K562 (cell line): ENCODE data around the gene WNT7B.

Source experiments
- BRCA1 ChIP-seq, 2 experiments: fragments of 450-650 bp in 1 of 2; sonication (generic) in 1 of 2; formaldehyde crosslinking in 1 of 2; IDR thresholded peaks; 2 replicates each; pipeline versions ENCODE4 v1.5.0 to v1.6.1; 2017 to 2020; ENCODE audit warnings: mild to moderate bottlenecking in 1 of 2, missing genetic modification reagents in 1 of 2
- FOXA1 ChIP-seq: fragments of 450-650 bp; IDR thresholded peaks from 2 replicates; pipeline ENCODE4 v1.6.1; 2016; ENCODE audit warnings: mild to moderate bottlenecking, borderline replicate concordance
- FOXM1 ChIP-seq, 2 experiments: fragments of 450-650 bp in 1 of 2; sonication (generic) in 1 of 2; formaldehyde crosslinking in 1 of 2; IDR thresholded peaks; 2 replicates each; pipeline versions ENCODE4 v1.6.1 to v1.9.0; 2017 to 2022; ENCODE audit warnings: low read depth in 2 of 2, mild to moderate bottlenecking in 2 of 2, missing genetic modification reagents in 1 of 2, moderate library complexity in 1 of 2
- JUNB ChIP-seq: fragments of 450-650 bp; formaldehyde crosslinking; conservative IDR thresholded peaks from 2 replicates; pipeline ENCODE4 v1.4.0; 2020; ENCODE audit warnings: mild to moderate bottlenecking
- MYBL2 ChIP-seq, 2 experiments: fragments of 450-650 bp in 1 of 2; sonication (generic) in 1 of 2; formaldehyde crosslinking in 1 of 2; IDR thresholded peaks; 2 replicates each; pipeline versions ENCODE4 v1.6.1 to v1.8.1; 2017 to 2022; ENCODE audit warnings: borderline replicate concordance in 1 of 2, inconsistent platforms in 1 of 2, low read depth in 1 of 2, mild to moderate bottlenecking in 1 of 2, missing genetic modification reagents in 1 of 2, moderate library complexity in 1 of 2
- NCOR1 ChIP-seq: fragments of 450-650 bp; IDR thresholded peaks from 2 replicates; pipeline ENCODE4 v1.6.1; 2016; ENCODE audit warnings: mild to moderate bottlenecking, moderate library complexity
- RAD21 ChIP-seq, 2 experiments: fragments of 250-450 bp in 1 of 2; fragments of 450-650 bp in 1 of 2; sonication (Bioruptor Pico) in 1 of 2; formaldehyde crosslinking in 1 of 2; IDR thresholded peaks in 1 of 2; conservative IDR thresholded peaks in 1 of 2; 2 replicates each; pipeline versions ENCODE4 v1.4.0 to v1.8.0; 2020 to 2022; ENCODE audit warnings: mild to moderate bottlenecking in 2 of 2, moderate library complexity in 1 of 2
- TOE1 ChIP-seq, 2 experiments: fragments of 450-650 bp in 1 of 2; sonication (generic) in 1 of 2; formaldehyde crosslinking in 1 of 2; IDR thresholded peaks; 2 replicates each; pipeline versions ENCODE4 v1.7.1 to v1.8.0; 2016 to 2022; ENCODE audit warnings: borderline replicate concordance in 2 of 2, mild to moderate bottlenecking in 2 of 2, antibody characterized with exemption in 1 of 2, inconsistent platforms in 1 of 2, low read depth in 1 of 2, missing genetic modification reagents in 1 of 2, moderate library complexity in 1 of 2
- U2AF1 ChIP-seq: fragments of 200-400 bp; formaldehyde crosslinking; optimal IDR thresholded peaks from 2 replicates; pipeline ENCODE3; 2017; ENCODE audit warnings: mild to moderate bottlenecking, low read depth, low read length, moderate library complexity
- ZNF239 ChIP-seq: fragments of 250-450 bp; sonication (Bioruptor Pico); IDR thresholded peaks from 2 replicates; pipeline ENCODE4 v1.4.0; 2020; ENCODE audit warnings: mild to moderate bottlenecking
- ZNF24 ChIP-seq: fragments of 450-650 bp; IDR thresholded peaks from 2 replicates; pipeline ENCODE4 v1.6.1; 2016

DNA sequence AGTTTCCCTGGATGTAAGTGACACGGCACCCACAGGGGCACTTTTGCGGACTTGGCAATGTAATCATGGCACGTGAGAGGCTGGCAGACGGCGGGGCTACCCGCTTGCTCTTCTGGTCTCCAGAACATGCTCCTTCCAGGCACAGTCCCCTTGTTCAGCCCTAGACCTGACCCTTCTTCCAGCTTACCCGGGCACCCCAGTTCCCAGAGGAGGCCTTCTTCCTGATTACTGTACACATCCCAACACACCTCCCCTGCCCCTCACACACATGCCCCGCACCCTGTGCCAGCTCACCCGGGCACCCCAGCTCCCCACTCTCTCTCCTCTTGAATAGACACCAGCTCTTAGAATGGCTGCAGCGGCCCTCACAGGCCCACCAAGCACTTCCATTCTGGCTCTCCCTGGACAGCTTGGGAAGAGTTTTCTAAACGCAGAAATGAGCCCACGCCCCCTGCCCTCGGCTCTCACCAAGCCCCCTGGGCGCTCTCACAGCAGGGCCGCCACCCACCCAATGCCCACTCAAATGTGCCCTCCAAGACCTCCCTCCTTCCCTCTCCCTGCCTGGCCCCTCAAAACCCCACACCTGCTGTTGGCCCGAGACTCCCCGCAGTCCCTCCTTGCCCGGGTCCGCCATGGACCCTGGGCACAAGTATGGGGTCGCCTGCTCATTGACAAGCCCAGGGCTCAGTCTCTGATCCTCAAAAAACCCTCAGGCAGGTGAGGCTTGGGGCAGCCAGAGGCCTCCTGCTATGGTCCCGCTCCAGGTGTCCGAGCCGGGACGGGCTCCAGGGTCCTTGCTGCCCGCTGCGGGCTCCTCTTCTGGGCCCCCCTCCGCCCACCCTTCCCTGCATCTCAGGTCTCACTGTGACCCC lies 88.5 kb downstream of the WNT7B start:
- TF ChIP-seq MYBL2 (IDR thresholded peaks at IDR 0.05; ENCODE audit: low read depth) (no peak), MYBL2 (CRISPR knock-in tag; IDR thresholded peaks at IDR 0.05; ENCODE audit: borderline replicate concordance) (no peak), U2AF1 (no peak), BRCA1 (IDR thresholded peaks at IDR 0.05) (no peak), BRCA1 (CRISPR knock-in tag; IDR thresholded peaks at IDR 0.05) (no peak), ZNF239 (CRISPR knock-in tag) (no peak), TOE1 (IDR thresholded peaks at IDR 0.05; ENCODE audit: borderline replicate concordance) (no peak), TOE1 (CRISPR knock-in tag; IDR thresholded peaks at IDR 0.05; ENCODE audit: borderline replicate concordance, low read depth) (no peak), NCOR1 (no peak), RAD21 (CRISPR knock-in tag; conservative IDR thresholded peaks at IDR 0.05 in 1 of 2, IDR thresholded peaks at IDR 0.05 in 1 of 2) (no peak), ZNF24 (no peak), JUNB (CRISPR knock-in tag) (no peak), FOXA1 (no peak), FOXM1 (IDR thresholded peaks at IDR 0.05; ENCODE audit: low read depth) (no peak), FOXM1 (CRISPR knock-in tag; IDR thresholded peaks at IDR 0.05; ENCODE audit: low read depth) (no peak)
